CD4-positive, CD25-positive, alpha-beta regulatory T cell (primary cell): Measurements from ENCODE around the gene PARP1. TPM values are rescaled to one million over a fixed set of nuclear protein-coding genes. Genes with fewer than 3 reads are reported as not detected.
A peak's percentile ranks its signal among the peaks of the same experiment; 100 is the strongest.

Experiments
- ATAC-seq, 2 donors: fragments of 150-1000 bp; cut with Tn5 transposase; one replicate each; pipeline ENCODE4 v1.10.0; 2021; ENCODE audit warnings: low read depth in 2 of 2, moderate number of reproducible peaks in 2 of 2, moderate library complexity in 1 of 2
- DNase-seq, 3 donors: peaks; one replicate each; pipeline versions ENCODE4 v3.0.0 to v3.0.0-alpha.2; 2012 to 2022; ENCODE audit warnings: mixed read lengths in 1 of 3
- H3K27ac ChIP-seq: one replicate; pipeline ENCODE4 v1.7.0; 2013; ENCODE audit warnings: mild to moderate bottlenecking, low read length; ENCODE audit not compliant: insufficient read depth, poor library complexity, severe bottlenecking
- H3K27me3 ChIP-seq: one replicate; pipeline ENCODE4 v1.7.0; 2013; ENCODE audit warnings: low read length; ENCODE audit not compliant: control insufficient read depth, insufficient read depth
- H3K36me3 ChIP-seq: one replicate; pipeline ENCODE4 v1.7.0; 2013; ENCODE audit warnings: mild to moderate bottlenecking, low read length, moderate library complexity; ENCODE audit not compliant: control insufficient read depth, insufficient read depth
- H3K4me1 ChIP-seq: 2 replicates; pipeline ENCODE4 v1.7.0; 2013; ENCODE audit warnings: mild to moderate bottlenecking, low read length; ENCODE audit not compliant: insufficient read depth, control insufficient read depth, poor library complexity, severe bottlenecking
- H3K4me3 ChIP-seq: one replicate; pipeline ENCODE4 v1.7.0; 2013; ENCODE audit warnings: low read depth, mild to moderate bottlenecking, low read length, moderate library complexity
- H3K9me3 ChIP-seq, 2 experiments: 1 replicate in 1 of 2; 2 replicates in 1 of 2; pipeline ENCODE4 v1.7.0; 2013; ENCODE audit warnings: low read length in 2 of 2, mild to moderate bottlenecking in 1 of 2, moderate library complexity in 1 of 2; ENCODE audit not compliant: control insufficient read depth in 2 of 2
- H3K27ac Mint-ChIP-seq, 3 donors: one replicate each; pipeline ENCODE4 v1.8.0; 2020 to 2022; ENCODE audit warnings: mild to moderate bottlenecking in 3 of 3, mixed read lengths in 3 of 3, moderate library complexity in 2 of 3
- H3K27me3 Mint-ChIP-seq: one replicate; pipeline ENCODE4 v1.8.0; 2022; ENCODE audit warnings: mild to moderate bottlenecking, mixed read lengths
- H3K36me3 Mint-ChIP-seq: one replicate; pipeline ENCODE4 v1.8.0; 2020; ENCODE audit warnings: mixed read lengths
- H3K4me1 Mint-ChIP-seq, 4 donors: one replicate each; pipeline ENCODE4 v1.8.0; 2020 to 2022; ENCODE audit warnings: mixed read lengths in 4 of 4, mild to moderate bottlenecking in 1 of 4
- H3K4me3 Mint-ChIP-seq, 4 donors: one replicate each; pipeline ENCODE4 v1.8.0; 2020 to 2022; ENCODE audit warnings: mild to moderate bottlenecking in 4 of 4, mixed read lengths in 4 of 4, moderate library complexity in 3 of 4
- H3K9me3 Mint-ChIP-seq, 7 donors: one replicate each; pipeline ENCODE4 v1.8.0; 2020 to 2022; ENCODE audit warnings: mixed read lengths in 7 of 7, mild to moderate bottlenecking in 3 of 7, moderate library complexity in 2 of 7
- polyA plus RNA-seq, 4 donors: library from polyadenylated mRNA; unstranded; fragments of 300-500 nt; fragmentation: Illumina TruSeq; gene quantifications; one replicate each; pipeline ENCODE4 v1.2.3, GENCODE V29; 2021
- total RNA-seq: library from RNA; stranded (reverse); gene quantifications from one replicate; pipeline ENCODE4 v1.2.3, GENCODE V29; 2022

Gene PARP1
- total and polyA plus RNA-seq, 5 donors from 2014 or later = 99.1 to 129 (median 108) TPM

DNA sequence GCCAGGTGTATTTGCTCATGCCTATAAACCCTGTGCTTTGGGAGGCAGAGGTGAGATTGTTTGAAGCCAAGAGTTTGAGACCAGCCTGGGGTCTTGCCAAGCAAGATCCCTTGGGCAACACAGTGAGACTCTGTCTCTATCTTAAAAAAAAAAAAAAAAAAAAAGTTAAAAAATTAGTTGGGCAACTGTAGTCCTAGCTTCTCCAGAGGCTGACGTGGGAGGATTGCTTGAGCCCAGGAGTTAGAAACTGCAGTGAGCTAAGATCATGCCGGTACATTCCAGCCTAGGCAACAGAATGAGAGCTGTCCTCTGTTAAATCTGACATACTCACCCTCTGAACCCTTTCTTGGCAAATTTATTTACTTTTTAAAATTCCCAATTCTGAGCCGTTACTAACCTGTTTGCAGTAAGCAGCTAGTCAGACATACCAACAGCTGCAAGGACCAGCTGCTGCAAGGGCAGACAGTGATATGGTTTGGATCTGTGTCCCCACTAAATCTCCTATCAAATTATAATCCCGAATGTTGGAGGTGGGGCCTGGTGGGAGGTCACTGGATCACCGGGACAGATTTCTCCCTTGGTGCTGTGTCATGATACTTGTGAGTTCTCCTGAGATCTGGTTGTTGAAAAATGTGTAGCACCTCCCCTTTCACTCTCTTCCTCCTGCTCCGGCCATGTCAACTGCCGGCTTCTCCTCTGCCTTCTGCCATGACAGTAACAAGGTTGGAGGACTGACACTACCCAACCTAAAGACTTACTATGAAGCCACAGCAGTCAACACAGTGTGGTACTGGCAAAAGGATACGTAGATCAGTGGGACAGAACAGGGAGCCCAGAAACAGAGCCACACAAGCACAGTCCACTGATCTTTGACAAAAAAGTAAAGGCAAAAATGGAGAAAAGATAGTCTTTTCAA is 10.6 kb downstream of the PARP1 start:
- Histone ChIP-seq H3K36me3 (peaks cover 77% of the 10 kb centered on the region), H3K4me1 (peaks cover 8% of the 10 kb centered on the region), H3K9me3 (no peaks in the 10 kb centered on the region), H3K4me3 (no peak overlapping the region), H3K27ac (no peak overlapping the region), H3K27me3 (no peaks in the 10 kb centered on the region)
- DNase-seq = no peak
- H3K4me3 Mint-ChIP-seq = no peak overlapping the region
- H3K4me1 Mint-ChIP-seq = peaks cover 36 to 75% (median 51%) of the 10 kb centered on the region in 4 donors
- H3K9me3 Mint-ChIP-seq = no peaks in the 10 kb centered on the region
- H3K36me3 Mint-ChIP-seq = peaks cover 69% of the 10 kb centered on the region
- ATAC-seq = no peak
- H3K27me3 Mint-ChIP-seq = no peaks in the 10 kb centered on the region
- H3K27ac Mint-ChIP-seq = peak overlapping the region in 1 of 3 donors; percentile 20

DNA sequence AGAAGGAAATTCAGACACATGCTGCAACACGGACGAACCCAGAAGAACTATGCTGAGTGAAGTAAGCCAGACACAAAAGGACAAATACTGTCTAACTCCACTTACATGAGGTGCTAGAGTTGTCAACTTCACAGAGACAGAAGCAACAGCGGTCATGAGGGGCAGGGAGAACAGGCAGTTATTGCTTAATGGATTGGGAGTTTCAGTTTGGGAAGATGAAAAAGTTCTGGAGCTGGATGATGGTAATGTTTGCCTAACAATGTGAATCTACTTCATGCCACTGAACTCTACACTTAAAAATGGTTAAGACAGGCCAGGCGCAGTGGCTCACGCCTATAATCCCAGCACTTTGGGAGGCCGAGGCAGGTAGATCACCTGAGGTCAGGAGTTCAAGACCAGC is 12.1 kb downstream of the PARP1 start:
- Histone ChIP-seq H3K9me3 (no peaks in the 10 kb centered on the region), H3K27ac (no peak overlapping the region), H3K4me1 (peaks cover 8% of the 10 kb centered on the region), H3K4me3 (no peak overlapping the region), H3K27me3 (no peaks in the 10 kb centered on the region), H3K36me3 (peaks cover 77% of the 10 kb centered on the region)
- peaks cover 69% of the 10 kb centered on the region for H3K36me3 Mint-ChIP-seq
- peaks cover 25 to 66% (median 41%) of the 10 kb centered on the region in 4 donors for H3K4me1 Mint-ChIP-seq
- no peak overlapping the region for H3K4me3 Mint-ChIP-seq
- DNase-seq = no peak
- H3K27me3 Mint-ChIP-seq = no peaks in the 10 kb centered on the region
- no peak for ATAC-seq
- no peak overlapping the region for H3K27ac Mint-ChIP-seq
- no peaks in the 10 kb centered on the region for H3K9me3 Mint-ChIP-seq

DNA sequence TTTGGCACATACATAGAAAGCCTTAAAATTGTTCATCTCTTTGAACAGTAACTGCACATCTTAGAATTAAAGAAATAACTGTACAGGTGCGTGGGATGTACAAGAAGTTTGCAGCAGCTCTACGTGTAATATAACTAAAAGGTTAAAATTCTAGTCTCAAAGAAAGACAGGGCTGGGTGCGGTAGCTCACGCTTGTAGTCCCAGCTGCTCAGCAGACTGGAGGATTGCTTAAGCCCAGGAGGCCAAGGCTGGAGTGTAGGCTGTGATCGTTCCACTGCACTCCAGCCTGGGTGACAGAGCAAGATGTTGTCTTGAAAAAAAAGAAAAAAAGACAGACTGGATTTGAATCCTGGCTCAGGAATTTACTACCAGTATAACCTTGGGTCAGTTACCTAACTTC is 13.4 kb downstream of the PARP1 start:
- H3K36me3 Mint-ChIP-seq = peaks cover 58% of the 10 kb centered on the region
- Histone ChIP-seq H3K4me3 (no peak overlapping the region), H3K9me3 (no peaks in the 10 kb centered on the region), H3K27ac (no peak overlapping the region), H3K27me3 (no peaks in the 10 kb centered on the region), H3K4me1 (peaks cover 4% of the 10 kb centered on the region), H3K36me3 (peaks cover 77% of the 10 kb centered on the region)
- no peak overlapping the region for H3K27ac Mint-ChIP-seq
- ATAC-seq (no peak), DNase-seq (no peak)
- H3K4me3 Mint-ChIP-seq = no peak overlapping the region
- H3K27me3 Mint-ChIP-seq = no peaks in the 10 kb centered on the region
- H3K9me3 Mint-ChIP-seq = no peaks in the 10 kb centered on the region
- peaks cover 25 to 53% (median 36%) of the 10 kb centered on the region in 4 donors for H3K4me1 Mint-ChIP-seq

DNA sequence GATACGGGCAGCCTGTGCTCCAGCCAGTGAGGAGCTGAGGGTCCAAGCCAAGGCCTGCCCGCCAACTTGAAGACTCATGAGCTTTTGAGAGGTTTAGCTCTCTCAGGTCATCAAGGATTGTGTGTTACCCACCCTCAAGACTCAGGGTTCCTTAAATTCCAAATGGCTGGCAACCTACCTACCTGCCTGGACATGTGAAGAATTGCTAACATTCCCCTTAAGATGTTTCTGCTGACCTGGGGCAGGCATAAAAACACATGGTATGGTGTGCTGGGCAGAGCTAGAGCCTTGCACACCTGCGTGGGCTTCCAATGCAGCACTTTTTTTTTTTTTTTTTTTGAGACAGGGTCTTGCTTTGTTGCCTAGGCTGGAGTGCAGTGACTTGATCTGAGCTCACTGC is 17.2 kb downstream of the PARP1 start:
- DNase-seq = no peak
- Mint-ChIP-seq H3K4me1 (peaks cover 12 to 34% (median 19%) of the 10 kb centered on the region in 4 donors), H3K27ac (no peak overlapping the region), H3K4me3 (no peak overlapping the region), H3K27me3 (no peaks in the 10 kb centered on the region), H3K9me3 (no peaks in the 10 kb centered on the region), H3K36me3 (peaks cover 57% of the 10 kb centered on the region)
- Histone ChIP-seq H3K27ac (no peak overlapping the region), H3K4me3 (no peak overlapping the region), H3K27me3 (no peaks in the 10 kb centered on the region), H3K4me1 (no peaks in the 10 kb centered on the region), H3K9me3 (no peaks in the 10 kb centered on the region), H3K36me3 (peaks cover 86% of the 10 kb centered on the region)
- ATAC-seq = no peak

DNA sequence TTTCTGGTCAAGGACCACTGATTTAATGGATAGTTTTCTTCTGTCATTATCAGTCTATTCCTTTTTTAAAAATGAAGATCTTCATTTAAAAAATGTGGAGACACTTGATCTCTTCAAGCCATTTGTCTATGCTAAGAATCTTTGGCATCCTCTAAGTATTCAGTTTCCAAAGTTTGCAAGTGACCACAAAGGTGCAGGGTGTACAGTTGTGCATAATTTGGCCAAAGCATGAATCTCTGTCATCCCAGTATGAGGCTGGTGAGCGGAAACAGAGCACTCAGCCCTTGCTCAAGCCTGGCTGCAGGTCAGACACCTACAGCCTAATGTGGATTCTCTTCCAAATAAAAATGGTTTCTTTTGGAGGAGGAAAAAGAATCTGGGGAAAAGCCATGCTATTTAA is 19.8 kb downstream of the PARP1 start:
- Mint-ChIP-seq H3K4me3 (no peak overlapping the region), H3K9me3 (no peaks in the 10 kb centered on the region), H3K27ac (peak overlapping the region in 1 of 3 donors; percentile 41), H3K4me1 (peaks cover 0 to 12% (median 5%) of the 10 kb centered on the region in 4 donors), H3K27me3 (no peaks in the 10 kb centered on the region), H3K36me3 (peaks cover 59% of the 10 kb centered on the region)
- peaks cover 97% of the 10 kb centered on the region for H3K36me3 ChIP-seq
- H3K9me3 ChIP-seq = no peaks in the 10 kb centered on the region
- no peak for ATAC-seq
- no peak for DNase-seq
- H3K27me3 ChIP-seq = no peaks in the 10 kb centered on the region
- H3K4me1 ChIP-seq = no peaks in the 10 kb centered on the region
- no peak overlapping the region for H3K27ac ChIP-seq
- no peak overlapping the region for H3K4me3 ChIP-seq

DNA sequence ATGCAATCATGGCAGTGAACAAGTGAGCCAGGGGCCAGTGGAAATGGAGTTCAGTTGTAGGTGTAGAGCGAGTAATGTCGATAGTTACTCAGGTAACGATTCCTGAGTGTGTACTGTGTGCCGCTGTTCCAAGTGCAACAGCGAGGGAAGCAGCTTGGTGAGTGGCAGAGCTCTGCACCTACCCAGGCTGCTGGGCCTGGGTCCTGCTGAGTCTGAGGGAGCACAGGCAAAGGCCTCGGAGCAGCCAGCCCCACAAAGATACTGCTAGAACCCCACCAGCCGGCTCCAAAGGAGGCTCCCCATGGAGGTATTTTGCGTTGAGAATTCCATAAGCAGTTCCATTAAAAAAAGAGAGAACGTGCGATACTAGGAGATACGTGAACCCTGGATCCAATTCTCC is 23.2 kb downstream of the PARP1 start:
- H3K4me1 Mint-ChIP-seq = peaks cover 0 to 4% (median under 1%) of the 10 kb centered on the region in 4 donors
- no peak overlapping the region for H3K4me3 Mint-ChIP-seq
- H3K27ac Mint-ChIP-seq = no peak overlapping the region
- no peaks in the 10 kb centered on the region for H3K4me1 ChIP-seq
- DNase-seq = no peak
- H3K4me3 ChIP-seq = no peak overlapping the region
- peaks cover 100% of the 10 kb centered on the region for H3K36me3 ChIP-seq
- H3K9me3 Mint-ChIP-seq = no peaks in the 10 kb centered on the region
- H3K9me3 ChIP-seq = no peaks in the 10 kb centered on the region
- no peak overlapping the region for H3K27ac ChIP-seq
- H3K36me3 Mint-ChIP-seq = peaks cover 61% of the 10 kb centered on the region
- no peaks in the 10 kb centered on the region for H3K27me3 Mint-ChIP-seq
- no peak for ATAC-seq
- no peaks in the 10 kb centered on the region for H3K27me3 ChIP-seq

DNA sequence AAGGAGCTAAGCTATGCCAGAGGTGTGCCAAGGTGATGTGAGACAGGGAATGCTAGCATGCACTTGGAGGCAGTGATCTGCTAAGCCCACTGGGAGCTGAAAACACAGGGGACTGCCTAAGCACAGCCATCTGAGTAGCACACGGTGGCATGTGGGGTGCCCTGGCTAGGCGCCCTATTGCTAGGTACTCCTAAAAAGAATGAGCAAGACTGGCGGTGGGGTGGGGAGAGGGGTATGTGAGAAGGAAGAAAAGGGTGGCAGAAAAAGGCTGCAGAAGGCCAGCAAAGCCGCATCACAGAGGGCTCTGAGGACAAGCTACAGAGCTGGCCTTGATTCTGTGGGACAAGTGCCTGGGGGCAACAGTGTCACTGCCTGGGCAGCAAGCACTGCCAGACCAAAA is 23.9 kb downstream of the PARP1 start:
- H3K27me3 Mint-ChIP-seq = no peaks in the 10 kb centered on the region
- H3K9me3 Mint-ChIP-seq = no peaks in the 10 kb centered on the region
- Histone ChIP-seq H3K4me3 (no peak overlapping the region), H3K36me3 (peaks cover 100% of the 10 kb centered on the region), H3K27ac (no peak overlapping the region), H3K9me3 (no peaks in the 10 kb centered on the region), H3K4me1 (no peaks in the 10 kb centered on the region), H3K27me3 (no peaks in the 10 kb centered on the region)
- H3K36me3 Mint-ChIP-seq = peaks cover 65% of the 10 kb centered on the region
- H3K4me1 Mint-ChIP-seq = peaks cover 0 to 4% (median under 1%) of the 10 kb centered on the region in 4 donors
- no peak overlapping the region for H3K4me3 Mint-ChIP-seq
- DNase-seq (no peak), ATAC-seq (no peak)
- no peak overlapping the region for H3K27ac Mint-ChIP-seq

DNA sequence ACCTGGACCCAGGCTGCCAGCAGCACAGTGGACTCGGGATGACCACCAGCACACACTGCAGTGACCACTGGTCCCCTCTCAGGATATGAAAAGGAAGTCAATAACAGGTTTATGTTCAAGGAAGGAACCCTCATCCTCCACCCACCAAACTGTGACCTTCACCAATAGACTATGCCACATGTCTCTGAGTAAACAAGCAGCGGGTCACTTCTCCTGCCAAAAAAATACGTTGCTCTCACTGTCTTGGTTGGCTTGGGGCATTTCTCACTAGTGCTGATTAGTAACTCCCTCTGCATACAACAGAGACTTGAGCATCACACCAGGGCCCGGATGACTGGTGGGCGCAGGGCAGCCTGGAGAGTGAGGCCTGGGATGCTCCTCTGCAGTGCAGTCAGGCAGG is 25.9 kb downstream of the PARP1 start:
- Mint-ChIP-seq H3K9me3 (no peaks in the 10 kb centered on the region), H3K27ac (no peak overlapping the region), H3K4me1 (peaks cover 0 to 5% (median 2%) of the 10 kb centered on the region in 4 donors), H3K27me3 (no peaks in the 10 kb centered on the region), H3K36me3 (peaks cover 61% of the 10 kb centered on the region), H3K4me3 (no peak overlapping the region)
- Histone ChIP-seq H3K36me3 (peaks cover 100% of the 10 kb centered on the region), H3K4me1 (no peaks in the 10 kb centered on the region), H3K9me3 (no peaks in the 10 kb centered on the region), H3K4me3 (no peak overlapping the region), H3K27me3 (no peaks in the 10 kb centered on the region), H3K27ac (no peak overlapping the region)
- no peak for DNase-seq
- no peak for ATAC-seq
